Astrocyte (in vitro differentiated cells and primary cell): ENCODE results near the gene SPIRE1. TPM values are rescaled to one million over a fixed set of nuclear protein-coding genes. Genes with fewer than 3 reads are reported as not detected.
A peak's percentile ranks its signal among the peaks of the same experiment; 100 is the strongest.

ENCODE experiments used
- DNase-seq: peaks from one replicate; pipeline ENCODE4 v3.0.0-alpha.2; 2010; ENCODE audit warnings: low read depth
- FAIRE-seq: peaks from 2 replicates; lab custom pipeline; 2011; peaks lifted over from hg19 to GRCh38; lab: Jason Lieb, UNC
- H2AFZ ChIP-seq: 2 replicates; pipeline ENCODE4 v1.6.0; 2012; ENCODE audit warnings: low read depth, low read length, inconsistent platforms
- H3K27ac ChIP-seq: 2 replicates; pipeline ENCODE4 v1.5.1; 2011; ENCODE audit warnings: low read depth, low read length, inconsistent platforms
- H3K27me3 ChIP-seq: 2 replicates; pipeline ENCODE4 v1.6.0; 2011; ENCODE audit warnings: low read length, inconsistent platforms; ENCODE audit not compliant: insufficient read depth
- H3K36me3 ChIP-seq: 2 replicates; pipeline ENCODE4 v1.5.1; 2011; ENCODE audit warnings: low read length, inconsistent platforms; ENCODE audit not compliant: insufficient read depth
- H3K4me1 ChIP-seq: 2 replicates; pipeline ENCODE4 v1.5.1; 2011; ENCODE audit warnings: low read length, inconsistent platforms; ENCODE audit not compliant: insufficient read depth
- H3K4me2 ChIP-seq: 2 replicates; pipeline ENCODE4 v1.6.0; 2012; ENCODE audit warnings: low read length, inconsistent platforms
- H3K4me3 ChIP-seq: 2 replicates; pipeline ENCODE4 v1.5.1; 2011; ENCODE audit warnings: low read depth, mild to moderate bottlenecking, low read length, inconsistent platforms; ENCODE audit not compliant: insufficient read depth
- H3K79me2 ChIP-seq: 2 replicates; pipeline ENCODE4 v1.6.0; 2012; ENCODE audit warnings: mild to moderate bottlenecking, low read length, inconsistent platforms; ENCODE audit not compliant: insufficient read depth
- H3K9ac ChIP-seq: 2 replicates; pipeline ENCODE4 v1.6.0; 2012; ENCODE audit warnings: mild to moderate bottlenecking, low read length, inconsistent platforms
- H3K9me3 ChIP-seq: 2 replicates; pipeline ENCODE4 v1.5.1; 2012; ENCODE audit warnings: low read depth, mild to moderate bottlenecking, low read length, inconsistent platforms; ENCODE audit not compliant: insufficient read depth
- H4K20me1 ChIP-seq: 2 replicates; pipeline ENCODE4 v1.6.0; 2012; ENCODE audit warnings: low read length, inconsistent platforms; ENCODE audit not compliant: insufficient read depth
- H3K27ac Mint-ChIP-seq: one replicate; pipeline ENCODE4 v1.8.0; 2021; ENCODE audit warnings: mild to moderate bottlenecking, mixed read lengths; ENCODE audit not compliant: unreplicated experiment
- H3K27me3 Mint-ChIP-seq: one replicate; pipeline ENCODE4 v1.8.0; 2021; ENCODE audit warnings: low read depth, mixed read lengths; ENCODE audit not compliant: unreplicated experiment
- H3K36me3 Mint-ChIP-seq: one replicate; pipeline ENCODE4 v1.8.0; 2021; ENCODE audit warnings: low read depth, mixed read lengths; ENCODE audit not compliant: unreplicated experiment
- H3K4me1 Mint-ChIP-seq: one replicate; pipeline ENCODE4 v1.8.0; 2021; ENCODE audit warnings: low read depth, mixed read lengths; ENCODE audit not compliant: unreplicated experiment
- H3K4me3 Mint-ChIP-seq: one replicate; pipeline ENCODE4 v1.8.0; 2021; ENCODE audit warnings: mild to moderate bottlenecking, moderate library complexity, mixed read lengths; ENCODE audit not compliant: unreplicated experiment
- H3K9me3 Mint-ChIP-seq: one replicate; pipeline ENCODE4 v1.8.0; 2021; ENCODE audit warnings: mild to moderate bottlenecking, mixed read lengths; ENCODE audit not compliant: unreplicated experiment
- EZH2 ChIP-seq: IDR thresholded peaks from 2 replicates; pipeline ENCODE4 v1.6.1; 2012; ENCODE audit warnings: mild to moderate bottlenecking, low read length, inconsistent platforms; ENCODE audit not compliant: insufficient read depth
- total RNA-seq: library from RNA; stranded (reverse); gene quantifications from 2 replicates; pipeline ENCODE4 v1.2.1, GENCODE V29; 2021
- TF ChIP-seq, protein P1 (sequence below): IDR thresholded peaks from 2 replicates; pipeline ENCODE4 v1.5.1; 2011; ENCODE audit warnings: low read depth, mild to moderate bottlenecking, inconsistent platforms, low read length, moderate library complexity; ENCODE audit not compliant: insufficient read depth

SPIRE1 gene
- total RNA-seq, 1 donor from 2014 or later, result 42.0 TPM

GRCh38 chr18:12703096-12703567, 45.2 kb upstream of the SPIRE1 start:
- Mint-ChIP-seq H3K4me1 (peaks cover 18% of the 10 kb centered on the region), H3K27me3 (no peaks in the 10 kb centered on the region), H3K27ac (peak overlapping the region; percentile 98), H3K36me3 (peaks cover 2% of the 10 kb centered on the region), H3K9me3 (no peaks in the 10 kb centered on the region), H3K4me3 (peak overlapping the region; percentile 96)
- Histone ChIP-seq H3K4me1 (peaks cover 9% of the 10 kb centered on the region), H3K4me3 (peak overlapping the region; percentile 88), H3K9me3 (no peaks in the 10 kb centered on the region), H4K20me1 (peaks cover 19% of the 10 kb centered on the region), H2AFZ (peak overlapping the region; percentile 94), H3K79me2 (peaks cover 61% of the 10 kb centered on the region), H3K4me2 (peak overlapping the region; percentile 90), H3K27ac (peak overlapping the region; percentile 100), H3K9ac (peak overlapping the region; percentile 94), H3K36me3 (peaks cover 9% of the 10 kb centered on the region), H3K27me3 (no peaks in the 10 kb centered on the region)
- FAIRE-seq, result no peak
- DNase-seq, result no peak
- TF ChIP-seq, protein P1, sequence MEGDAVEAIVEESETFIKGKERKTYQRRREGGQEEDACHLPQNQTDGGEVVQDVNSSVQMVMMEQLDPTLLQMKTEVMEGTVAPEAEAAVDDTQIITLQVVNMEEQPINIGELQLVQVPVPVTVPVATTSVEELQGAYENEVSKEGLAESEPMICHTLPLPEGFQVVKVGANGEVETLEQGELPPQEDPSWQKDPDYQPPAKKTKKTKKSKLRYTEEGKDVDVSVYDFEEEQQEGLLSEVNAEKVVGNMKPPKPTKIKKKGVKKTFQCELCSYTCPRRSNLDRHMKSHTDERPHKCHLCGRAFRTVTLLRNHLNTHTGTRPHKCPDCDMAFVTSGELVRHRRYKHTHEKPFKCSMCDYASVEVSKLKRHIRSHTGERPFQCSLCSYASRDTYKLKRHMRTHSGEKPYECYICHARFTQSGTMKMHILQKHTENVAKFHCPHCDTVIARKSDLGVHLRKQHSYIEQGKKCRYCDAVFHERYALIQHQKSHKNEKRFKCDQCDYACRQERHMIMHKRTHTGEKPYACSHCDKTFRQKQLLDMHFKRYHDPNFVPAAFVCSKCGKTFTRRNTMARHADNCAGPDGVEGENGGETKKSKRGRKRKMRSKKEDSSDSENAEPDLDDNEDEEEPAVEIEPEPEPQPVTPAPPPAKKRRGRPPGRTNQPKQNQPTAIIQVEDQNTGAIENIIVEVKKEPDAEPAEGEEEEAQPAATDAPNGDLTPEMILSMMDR, result no peak
- TF ChIP-seq EZH2, result no peak

- Mint-ChIP-seq H3K9me3 (no peaks in the 10 kb centered on the region), H3K27ac (peak within 1 kb of the TSS; percentile 98), H3K4me1 (peaks cover 18% of the 10 kb centered on the region), H3K4me3 (peak within 1 kb of the TSS; percentile 96), H3K36me3 (peaks cover 2% of the 10 kb centered on the region), H3K27me3 (no peaks in the 10 kb centered on the region)
- Histone ChIP-seq H3K4me2 (peak within 1 kb of the TSS; percentile 90), H3K4me1 (peaks cover 9% of the 10 kb centered on the region), H3K79me2 (peaks cover 61% of the 10 kb centered on the region), H3K9ac (peak within 1 kb of the TSS; percentile 94), H3K4me3 (peak within 1 kb of the TSS; percentile 88), H3K9me3 (no peaks in the 10 kb centered on the region), H2AFZ (peak within 1 kb of the TSS; percentile 94), H3K36me3 (peaks cover 3% of the 10 kb centered on the region), H4K20me1 (peaks cover 19% of the 10 kb centered on the region), H3K27ac (peak within 1 kb of the TSS; percentile 100), H3K27me3 (no peaks in the 10 kb centered on the region)
- DNase-seq, result peak; percentile 73
- TF ChIP-seq EZH2, result no peak
- TF ChIP-seq, protein P1, result no peak
- FAIRE-seq, result no peak
Observed at GRCh38 chr18:12702221-12703095, 44.6 kb upstream of the SPIRE1 start, which contains the start of the genes CEP76 and PSMG2. Gene CEP76, minus strand, starts transcription at chr18:12702723. Its CDS starts 175 bp downstream, at chr18:12702548. Gene PSMG2, plus strand, starts transcription at chr18:12703042. Its CDS starts 66 bp downstream, at chr18:12703108.
